Measurements from ENCODE around the gene PLOD1.

The PLOD1 gene

GRCh38 chr1:11985851-11986250 is 51.3 kb downstream of the PLOD1 start:
- H3K27ac ChIP-seq (ENCODE audit: insufficient read depth, low read depth, low read length, poor library complexity, severe bottlenecking): no peak overlapping the region
- peaks cover 23% of the 10 kb centered on the region for H3K36me3 ChIP-seq (ENCODE audit: control insufficient read depth, insufficient read depth, low read length)
- peaks cover 9% of the 10 kb centered on the region for H3K4me1 ChIP-seq (ENCODE audit: control insufficient read depth, insufficient read depth, low read length)
- no peaks in the 10 kb centered on the region for H3K9me3 ChIP-seq (ENCODE audit: control insufficient read depth, low read length)
- 94% methylated on average over 7 of the region's 7 CpGs for WGBS, 2 experiments
- no peaks in the 10 kb centered on the region for H3K27me3 ChIP-seq (ENCODE audit: control insufficient read depth, insufficient read depth, low read length, poor library complexity, severe bottlenecking)
- H3K4me3 ChIP-seq (ENCODE audit: insufficient read depth, low read depth, low read length): no peak overlapping the region

- peaks cover 26% of the 10 kb centered on the region for H3K36me3 ChIP-seq (ENCODE audit: control insufficient read depth, insufficient read depth, low read length)
These were observed 55.2 kb downstream of the PLOD1 start for GRCh38 chr1:11989669-11990068.

GRCh38 chr1:11990303-11991032 is 56.0 kb downstream of the PLOD1 start:
- Histone ChIP-seq H3K36me3 (ENCODE audit: control insufficient read depth, insufficient read depth, low read length) (peaks cover 26% of the 10 kb centered on the region), H3K4me1 (ENCODE audit: control insufficient read depth, insufficient read depth, low read length) (no peaks in the 10 kb centered on the region), H3K9me3 (ENCODE audit: control insufficient read depth, low read length) (no peaks in the 10 kb centered on the region), H3K27me3 (ENCODE audit: control insufficient read depth, insufficient read depth, low read length, poor library complexity, severe bottlenecking) (no peaks in the 10 kb centered on the region), H3K4me3 (ENCODE audit: insufficient read depth, low read depth, low read length) (no peak overlapping the region), H3K27ac (ENCODE audit: insufficient read depth, low read depth, low read length, poor library complexity, severe bottlenecking) (no peak overlapping the region)
- WGBS, 2 experiments: 93 to 96% methylated on average over 10 of the region's 10 CpGs

More at GRCh38 chr1:11989669-11990068, 55.2 kb downstream of the PLOD1 start:
- Histone ChIP-seq H3K27me3 (ENCODE audit: control insufficient read depth, insufficient read depth, low read length, poor library complexity, severe bottlenecking) (no peaks in the 10 kb centered on the region), H3K9me3 (ENCODE audit: control insufficient read depth, low read length) (no peaks in the 10 kb centered on the region), H3K27ac (ENCODE audit: insufficient read depth, low read depth, low read length, poor library complexity, severe bottlenecking) (no peak overlapping the region), H3K4me3 (ENCODE audit: insufficient read depth, low read depth, low read length) (no peak overlapping the region), H3K4me1 (ENCODE audit: control insufficient read depth, insufficient read depth, low read length) (no peaks in the 10 kb centered on the region)
- WGBS, 2 experiments: 96 to 98% methylated on average over 7 of the region's 7 CpGs

- Histone ChIP-seq H3K36me3 (ENCODE audit: control insufficient read depth, insufficient read depth, low read length) (peaks cover 31% of the 10 kb centered on the region), H3K4me3 (ENCODE audit: insufficient read depth, low read depth, low read length) (no peak overlapping the region), H3K9me3 (ENCODE audit: control insufficient read depth, low read length) (no peaks in the 10 kb centered on the region), H3K27ac (ENCODE audit: insufficient read depth, low read depth, low read length, poor library complexity, severe bottlenecking) (no peak overlapping the region), H3K4me1 (ENCODE audit: control insufficient read depth, insufficient read depth, low read length) (no peaks in the 10 kb centered on the region), H3K27me3 (ENCODE audit: control insufficient read depth, insufficient read depth, low read length, poor library complexity, severe bottlenecking) (no peaks in the 10 kb centered on the region)
- 94 to 96% methylated on average over 16 of the region's 16 CpGs for WGBS, 2 experiments
These were observed 57.6 kb downstream of the PLOD1 start for GRCh38 chr1:11991969-11992676.

GRCh38 chr1:11997081-11997850 is 62.7 kb downstream of the PLOD1 start:
- H3K27me3 ChIP-seq (ENCODE audit: control insufficient read depth, insufficient read depth, low read length, poor library complexity, severe bottlenecking): no peaks in the 10 kb centered on the region
- no peaks in the 10 kb centered on the region for H3K4me1 ChIP-seq (ENCODE audit: control insufficient read depth, insufficient read depth, low read length)
- no peaks in the 10 kb centered on the region for H3K9me3 ChIP-seq (ENCODE audit: control insufficient read depth, low read length)
- WGBS, 2 experiments: 92 to 95% methylated on average over 4 to 5 of the region's 5 CpGs
- H3K36me3 ChIP-seq (ENCODE audit: control insufficient read depth, insufficient read depth, low read length): peaks cover 50% of the 10 kb centered on the region
- no peak overlapping the region for H3K27ac ChIP-seq (ENCODE audit: insufficient read depth, low read depth, low read length, poor library complexity, severe bottlenecking)
- no peak overlapping the region for H3K4me3 ChIP-seq (ENCODE audit: insufficient read depth, low read depth, low read length)

GRCh38 chr1:11998636-11999035 is 64.1 kb downstream of the PLOD1 start:
- 93 to 95% methylated on average over 5 of the region's 5 CpGs for WGBS, 2 experiments
- H3K4me1 ChIP-seq (ENCODE audit: control insufficient read depth, insufficient read depth, low read length): no peaks in the 10 kb centered on the region
- peaks cover 50% of the 10 kb centered on the region for H3K36me3 ChIP-seq (ENCODE audit: control insufficient read depth, insufficient read depth, low read length)
- no peak overlapping the region for H3K4me3 ChIP-seq (ENCODE audit: insufficient read depth, low read depth, low read length)
- H3K9me3 ChIP-seq (ENCODE audit: control insufficient read depth, low read length): no peaks in the 10 kb centered on the region
- H3K27ac ChIP-seq (ENCODE audit: insufficient read depth, low read depth, low read length, poor library complexity, severe bottlenecking): no peak overlapping the region
- no peaks in the 10 kb centered on the region for H3K27me3 ChIP-seq (ENCODE audit: control insufficient read depth, insufficient read depth, low read length, poor library complexity, severe bottlenecking)

GRCh38 chr1:11999236-11999635 is 64.7 kb downstream of the PLOD1 start:
- whole genome bisulfite sequencing, 2 experiments: 93 to 96% methylated on average over 3 of the region's 3 CpGs
- no peaks in the 10 kb centered on the region for H3K4me1 ChIP-seq (ENCODE audit: control insufficient read depth, insufficient read depth, low read length)
- no peak overlapping the region for H3K27ac ChIP-seq (ENCODE audit: insufficient read depth, low read depth, low read length, poor library complexity, severe bottlenecking)

GRCh38 chr1:12001249-12001917 is 66.9 kb downstream of the PLOD1 start:
- Histone ChIP-seq H3K27me3 (ENCODE audit: control insufficient read depth, insufficient read depth, low read length, poor library complexity, severe bottlenecking) (no peaks in the 10 kb centered on the region), H3K4me1 (ENCODE audit: control insufficient read depth, insufficient read depth, low read length) (no peaks in the 10 kb centered on the region), H3K36me3 (ENCODE audit: control insufficient read depth, insufficient read depth, low read length) (peaks cover 63% of the 10 kb centered on the region), H3K4me3 (ENCODE audit: insufficient read depth, low read depth, low read length) (no peak overlapping the region), H3K9me3 (ENCODE audit: control insufficient read depth, low read length) (no peaks in the 10 kb centered on the region), H3K27ac (ENCODE audit: insufficient read depth, low read depth, low read length, poor library complexity, severe bottlenecking) (no peak overlapping the region)
- 78% methylated on average over 14 of the region's 14 CpGs for WGBS, 2 experiments

More at GRCh38 chr1:11999236-11999635, 64.7 kb downstream of the PLOD1 start:
- Histone ChIP-seq H3K36me3 (ENCODE audit: control insufficient read depth, insufficient read depth, low read length) (peaks cover 56% of the 10 kb centered on the region), H3K9me3 (ENCODE audit: control insufficient read depth, low read length) (no peaks in the 10 kb centered on the region), H3K4me3 (ENCODE audit: insufficient read depth, low read depth, low read length) (no peak overlapping the region), H3K27me3 (ENCODE audit: control insufficient read depth, insufficient read depth, low read length, poor library complexity, severe bottlenecking) (no peaks in the 10 kb centered on the region)

GRCh38 chr1:12001996-12002493 is 67.5 kb downstream of the PLOD1 start:
- no peaks in the 10 kb centered on the region for H3K27me3 ChIP-seq (ENCODE audit: control insufficient read depth, insufficient read depth, low read length, poor library complexity, severe bottlenecking)
- H3K4me3 ChIP-seq (ENCODE audit: insufficient read depth, low read depth, low read length): no peak overlapping the region
- no peaks in the 10 kb centered on the region for H3K4me1 ChIP-seq (ENCODE audit: control insufficient read depth, insufficient read depth, low read length)
- H3K9me3 ChIP-seq (ENCODE audit: control insufficient read depth, low read length): no peaks in the 10 kb centered on the region
- H3K27ac ChIP-seq (ENCODE audit: insufficient read depth, low read depth, low read length, poor library complexity, severe bottlenecking): no peak overlapping the region
- 93 to 95% methylated on average over 10 of the region's 10 CpGs for WGBS, 2 experiments
- peaks cover 64% of the 10 kb centered on the region for H3K36me3 ChIP-seq (ENCODE audit: control insufficient read depth, insufficient read depth, low read length)
